H1 (cell line): ENCODE measurements around the gene UTS2R. TPM values are rescaled to one million over a fixed set of nuclear protein-coding genes. Genes with fewer than 3 reads are reported as not detected.

ENCODE experiments used
- CTCF ChIA-PET: fragments of 300-600 bp; sonication (Branson Sonifier 250); formaldehyde crosslinking; loops from one replicate; lab custom pipeline; 2021; ENCODE audit not compliant: partially characterized antibody; lab: Charles Lee
- POLR2A ChIA-PET: fragments of 300-600 bp; sonication (Branson Sonifier 250); formaldehyde crosslinking; loops from one replicate; lab custom pipeline; 2021; ENCODE audit warnings: inconsistent platforms; ENCODE audit not compliant: partially characterized antibody; lab: Charles Lee
- DNase-seq, 2 experiments: peaks; one replicate each; pipeline versions ENCODE4 v3.0.0 to v3.0.0-alpha.2; 2010 to 2022; ENCODE audit warnings: low spot score in 2 of 2, low read depth in 1 of 2, mixed read lengths in 1 of 2
- FAIRE-seq: peaks from 2 replicates; lab custom pipeline; 2011; peaks lifted over from hg19 to GRCh38; lab: Jason Lieb, UNC
- H2AFZ ChIP-seq: 2 replicates; pipeline ENCODE4 v1.8.1; 2012; ENCODE audit warnings: low read length, inconsistent platforms
- H2AK5ac ChIP-seq: 2 replicates; pipeline ENCODE4 v1.6.1; 2013; ENCODE audit warnings: low read depth, low read length
- H2BK120ac ChIP-seq: replicated peaks from 2 replicates; pipeline ENCODE3; 2013; ENCODE audit warnings: low read depth, low read length, inconsistent platforms
- H2BK12ac ChIP-seq: 2 replicates; pipeline ENCODE4 v1.6.1; 2013; ENCODE audit warnings: low read depth, low read length
- H2BK15ac ChIP-seq: 2 replicates; pipeline ENCODE4 v1.6.1; 2013; ENCODE audit warnings: low read length
- H2BK20ac ChIP-seq: 2 replicates; pipeline ENCODE4 v1.6.1; 2013; ENCODE audit warnings: low read length
- H2BK5ac ChIP-seq: 2 replicates; pipeline ENCODE4 v1.6.1; 2013; ENCODE audit warnings: low read depth, low read length
- H3K14ac ChIP-seq: 2 replicates; pipeline ENCODE4 v1.6.1; 2013; ENCODE audit warnings: inconsistent platforms; ENCODE audit not compliant: insufficient read length
- H3K18ac ChIP-seq: 2 replicates; pipeline ENCODE4 v1.6.1; 2013; ENCODE audit warnings: low read length; ENCODE audit errors: extremely low read depth
- H3K23ac ChIP-seq: 2 replicates; pipeline ENCODE4 v1.6.1; 2013; ENCODE audit warnings: inconsistent platforms; ENCODE audit not compliant: insufficient read length
- H3K23me2 ChIP-seq: 2 replicates; pipeline ENCODE4 v1.6.1; 2013; ENCODE audit warnings: low read depth, low read length
- H3K27ac ChIP-seq: 2 replicates; pipeline ENCODE4 v1.6.1; 2011; ENCODE audit warnings: low read depth, low read length, inconsistent platforms
- H3K27me3 ChIP-seq, 4 experiments: replicated peaks in 1 of 4; 1 replicate in 1 of 4; 2 replicates in 3 of 4; pipeline versions ENCODE4 v1.6.1 to v1.8.1; 2011 to 2013; ENCODE audit warnings: low read length in 3 of 4, mild to moderate bottlenecking in 3 of 4, inconsistent platforms in 2 of 4, mixed read lengths in 2 of 4, moderate library complexity in 1 of 4; ENCODE audit not compliant: control insufficient read depth in 3 of 4, insufficient read depth in 3 of 4; ENCODE audit errors: extremely low read depth in 1 of 4
- H3K36me3 ChIP-seq, 4 experiments: 2 replicates each; pipeline versions ENCODE4 v1.6.1 to v1.8.1; 2011 to 2013; ENCODE audit warnings: mild to moderate bottlenecking in 4 of 4, low read length in 3 of 4, moderate library complexity in 2 of 4, control low read depth in 1 of 4, inconsistent platforms in 1 of 4; ENCODE audit not compliant: insufficient read depth in 4 of 4, control insufficient read depth in 2 of 4
- H3K4ac ChIP-seq: replicated peaks from 2 replicates; pipeline ENCODE3; 2013; ENCODE audit warnings: low read length, low read depth, mixed read lengths, inconsistent platforms; ENCODE audit not compliant: insufficient read length
- H3K4me1 ChIP-seq, 4 experiments: replicated peaks in 1 of 4; 1 replicate in 1 of 4; 2 replicates in 3 of 4; pipeline versions ENCODE4 v1.6.1 to v1.8.1; 2011 to 2013; ENCODE audit warnings: low read length in 3 of 4, inconsistent platforms in 2 of 4, mixed read lengths in 1 of 4; ENCODE audit not compliant: insufficient read depth in 4 of 4, control insufficient read depth in 3 of 4
- H3K4me2 ChIP-seq, 2 experiments: 2 replicates each; pipeline versions ENCODE4 v1.6.1 to v1.8.1; 2011 to 2013; ENCODE audit warnings: low read depth in 2 of 2, low read length in 2 of 2, control low read depth in 1 of 2, inconsistent platforms in 1 of 2, mild to moderate bottlenecking in 1 of 2; ENCODE audit not compliant: insufficient read depth in 1 of 2
- H3K4me3 ChIP-seq, 4 experiments: fragments of 200-600, 300-600 bp in 1 of 4; sonication (generic), shearing (Covaris generic), sonication (Bioruptor Twin) in 1 of 4; 2 replicates each; pipeline versions ENCODE4 v1.5.1 to v1.8.1; 2011 to 2016; ENCODE audit warnings: low read length in 4 of 4, low read depth in 3 of 4, control low read depth in 2 of 4, inconsistent platforms in 2 of 4, mild to moderate bottlenecking in 2 of 4, mixed read lengths in 1 of 4, moderate library complexity in 1 of 4; ENCODE audit not compliant: insufficient read depth in 2 of 4; ENCODE audit errors: extremely low read depth in 1 of 4
- H3K56ac ChIP-seq: replicated peaks from 2 replicates; pipeline ENCODE3; 2013; ENCODE audit warnings: low read depth, mild to moderate bottlenecking, mixed read lengths, low read length, inconsistent platforms; ENCODE audit not compliant: insufficient read length
- H3K79me1 ChIP-seq: 2 replicates; pipeline ENCODE4 v1.6.1; 2013; ENCODE audit warnings: low read depth, low read length, control low read depth
- H3K79me2 ChIP-seq, 2 experiments: 2 replicates each; pipeline versions ENCODE4 v1.6.1 to v1.8.1; 2012 to 2013; ENCODE audit warnings: low read length in 2 of 2, mild to moderate bottlenecking in 2 of 2, inconsistent platforms in 1 of 2; ENCODE audit not compliant: insufficient read depth in 2 of 2, control insufficient read depth in 1 of 2
- H3K9ac ChIP-seq, 4 experiments: replicated peaks in 1 of 4; 1 replicate in 1 of 4; 2 replicates in 3 of 4; pipeline versions ENCODE4 v1.6.1 to v1.8.1; 2011 to 2013; ENCODE audit warnings: low read depth in 3 of 4, low read length in 3 of 4, control low read depth in 2 of 4, mild to moderate bottlenecking in 2 of 4, moderate library complexity in 2 of 4, inconsistent platforms in 1 of 4; ENCODE audit errors: extremely low read depth in 1 of 4
- H3K9me3 ChIP-seq, 2 experiments: 2 replicates each; pipeline versions ENCODE4 v1.6.1 to v1.8.1; 2012 to 2013; ENCODE audit warnings: mild to moderate bottlenecking in 2 of 2, moderate library complexity in 2 of 2, control low read depth in 1 of 2, inconsistent platforms in 1 of 2, low read depth in 1 of 2, low read length in 1 of 2, mixed read lengths in 1 of 2; ENCODE audit not compliant: insufficient read depth in 2 of 2
- H4K20me1 ChIP-seq, 2 experiments: replicated peaks in 1 of 2; 2 replicates each; pipeline versions ENCODE3 to v1.8.1; 2011 to 2013; ENCODE audit warnings: inconsistent platforms in 2 of 2, low read length in 2 of 2, mild to moderate bottlenecking in 1 of 2; ENCODE audit not compliant: insufficient read depth in 2 of 2, control insufficient read depth in 1 of 2
- H4K5ac ChIP-seq: 2 replicates; pipeline ENCODE4 v1.6.1; 2013; ENCODE audit warnings: low read length, low read depth, mixed read lengths, inconsistent platforms; ENCODE audit not compliant: insufficient read length
- H4K8ac ChIP-seq: 2 replicates; pipeline ENCODE4 v1.8.0; 2013; ENCODE audit warnings: mild to moderate bottlenecking, moderate library complexity, low read length, inconsistent platforms; ENCODE audit not compliant: insufficient read depth; ENCODE audit errors: extremely low read depth
- H4K91ac ChIP-seq: replicated peaks from 2 replicates; pipeline ENCODE3; 2013; ENCODE audit warnings: low read length, mixed read lengths, inconsistent platforms; ENCODE audit not compliant: insufficient read length
- BACH1 ChIP-seq: IDR thresholded peaks from 2 replicates; pipeline ENCODE4 v1.6.1; 2012; ENCODE audit warnings: low read length, improper control_type of control experiment
- CTBP2 ChIP-seq: IDR thresholded peaks from 2 replicates; pipeline ENCODE4 v1.7.0; 2011; ENCODE audit warnings: borderline replicate concordance, mild to moderate bottlenecking, moderate library complexity, mixed read lengths, low read length; ENCODE audit not compliant: insufficient read depth, insufficient read length
- GTF2F1 ChIP-seq: IDR thresholded peaks from 2 replicates; pipeline ENCODE4 v1.6.1; 2012; ENCODE audit warnings: low read depth, low read length, improper control_type of control experiment, borderline replicate concordance
- HDAC2 ChIP-seq, 2 experiments: fragments of 300-600 bp in 1 of 2; sonication (generic) in 1 of 2; IDR thresholded peaks; 2 replicates each; pipeline ENCODE4 v1.6.1; 2011 to 2012; ENCODE audit warnings: low read depth in 2 of 2, low read length in 2 of 2, mild to moderate bottlenecking in 2 of 2, moderate library complexity in 2 of 2, borderline replicate concordance in 1 of 2, inconsistent platforms in 1 of 2
- KDM5A ChIP-seq: fragments of 200-600 bp; IDR thresholded peaks from 2 replicates; pipeline ENCODE4 v1.7.1; 2012; ENCODE audit warnings: mild to moderate bottlenecking, low read length, inconsistent platforms, mixed read lengths
- POLR2A ChIP-seq, 2 experiments: IDR thresholded peaks; 1 replicate in 1 of 2; 2 replicates in 1 of 2; pipeline ENCODE4 v1.6.1; 2011; ENCODE audit warnings: low read depth in 2 of 2, low read length in 2 of 2, mild to moderate bottlenecking in 2 of 2; ENCODE audit errors: control extremely low read depth in 1 of 2
- SIX5 ChIP-seq: IDR thresholded peaks from 2 replicates; pipeline ENCODE4 v1.6.1; 2011; ENCODE audit warnings: mild to moderate bottlenecking, low read depth, low read length
- SP1 ChIP-seq: IDR thresholded peaks from 2 replicates; pipeline ENCODE4 v1.6.1; 2011; ENCODE audit warnings: low read depth, low read length
- TCF12 ChIP-seq: IDR thresholded peaks from 2 replicates; pipeline ENCODE4 v1.6.1; 2011; ENCODE audit warnings: low read depth, mild to moderate bottlenecking, low read length
- WGBS, 2 experiments: shearing (Covaris generic) in 1 of 2; methylation state at CpG; one replicate each; pipeline versions ENCODE4 v1.1.6 to v1.1.7; 2013 to 2015; ENCODE audit warnings: low lambda C conversion rate in 2 of 2, mixed read lengths in 2 of 2, inconsistent platforms in 1 of 2, low coverage in 1 of 2, missing lambda C conversion rate in 1 of 2; ENCODE audit not compliant: insufficient replicate concordance in 2 of 2, insufficient coverage in 1 of 2, insufficient read length in 1 of 2; ENCODE audit errors: extremely low coverage in 1 of 2, missing lambda C conversion rate in 1 of 2; 5-methylcytosine and 5-hydroxymethylcytosine counted together
- polyA plus RNA-seq, 7 experiments: library from polyadenylated mRNA; depleted of rRNA in 3 of 7; stranded (reverse) in 5 of 7; unstranded in 2 of 7; fragments of >200 nt in 5 of 7; fragments of 200-250 nt in 2 of 7; gene quantifications; 1 replicate in 5 of 7; 2 replicates in 1 of 7; 4 replicates in 1 of 7; pipeline versions ENCODE4 v1.2.1 to v1.2.3, GENCODE V29; 2011 to 2013; ENCODE audit warnings: missing spikeins in 2 of 7, mixed read lengths in 2 of 7
- total RNA-seq: library from RNA; stranded (reverse); fragmentation: NEBNext Ultra II Directional; extraction: Animal tissue kit (Norgen Biotek cat#: 25700); gene quantifications from 2 replicates; pipeline ENCODE4 v1.2.1, GENCODE V29; 2021
- TF ChIP-seq, protein P1 (sequence below): IDR thresholded peaks from 2 replicates; pipeline ENCODE4 v1.6.1; 2012; ENCODE audit warnings: low read length, inconsistent platforms

Gene UTS2R
- total and polyA plus RNA-seq, 2 of the 8 experiments (the other 6 are each of a cell fraction or from before 2014, with no cell fraction given): 0.27 TPM; not detected in 1

GRCh38 chr17:82324566-82325285, 46.8 kb upstream of the UTS2R start:
- no peak overlapping the region for H3K9ac ChIP-seq
- no peak overlapping the region for H4K91ac ChIP-seq
- no peak overlapping the region for H3K4me2 ChIP-seq
- no peak overlapping the region; the same call in 1 of the 2 replicates for H3K18ac ChIP-seq
- H2BK20ac ChIP-seq: no peak overlapping the region
- H3K56ac ChIP-seq: no peak overlapping the region
- no peak overlapping the region for H2BK120ac ChIP-seq
- H2AK5ac ChIP-seq: no peak overlapping the region
- H4K20me1 ChIP-seq: peaks cover 0 to 4% of the 10 kb centered on the region in 2 experiments
- no peak overlapping the region for H2BK12ac ChIP-seq
- FAIRE-seq (no peak), DNase-seq (no peak)
- H3K23ac ChIP-seq: no peak overlapping the region
- peaks cover 0 to 19% (median 15%) of the 10 kb centered on the region in 4 experiments; a peak in 6 of 7 replicates for H3K4me1 ChIP-seq
- H3K36me3 ChIP-seq: no peaks in the 10 kb centered on the region
- H3K9me3 ChIP-seq: no peaks in the 10 kb centered on the region
- no peak overlapping the region for H3K14ac ChIP-seq
- no peaks in the 10 kb centered on the region; the same call in 1 of the 2 replicates for H3K23me2 ChIP-seq
- H2AFZ ChIP-seq: no peak overlapping the region
- H3K79me1 ChIP-seq: no peaks in the 10 kb centered on the region
- H2BK15ac ChIP-seq: no peak overlapping the region
- no peak overlapping the region for H3K27ac ChIP-seq
- no peak overlapping the region for H3K4me3 ChIP-seq
- peaks cover 0 to 2% (median 0%) of the 10 kb centered on the region in 4 experiments; a peak in 3 of 7 replicates for H3K27me3 ChIP-seq
- WGBS, 2 experiments: 73% methylated on average over 23 of the region's 25 CpGs; no CpG with 5 or more reads in 1 of the 2 experiments
- no peak overlapping the region for H3K4ac ChIP-seq
- H4K8ac ChIP-seq: no peak overlapping the region; the same call in 1 of the 2 replicates
- ChIA-PET CTCF (interaction anchor here (0.7 to 2.1 kb wide), 3 partner anchors 21 to 89 kb away, joined by 3 to 8 read pairs (median 3); no protein-coding TSS in a partner anchor), POLR2A (interaction anchor here (0.6 to 1.3 kb wide), 3 partner anchors 19 to 51 kb away, joined by 3 to 4 read pairs (median 4); partner anchors contain the start of gene CSNK1D)
- H2BK5ac ChIP-seq: no peak overlapping the region
- H3K79me2 ChIP-seq: no peaks in the 10 kb centered on the region
- no peak overlapping the region for H4K5ac ChIP-seq
- TF ChIP-seq HDAC2 (IDR thresholded peaks at IDR 0.05; ENCODE audit: borderline replicate concordance in 1 of 2, low read depth in 2 of 2, low read length in 2 of 2) (no peak), TCF12 (no peak), POLR2A (IDR thresholded peaks at IDR 0.05; ENCODE audit: control extremely low read depth in 1 of 2, low read depth in 2 of 2, low read length in 2 of 2) (no peak), SP1 (no peak), KDM5A (no peak), CTBP2 (no peak), SIX5 (no peak), BACH1 (no peak), GTF2F1 (no peak)
- TF ChIP-seq, protein P1, sequence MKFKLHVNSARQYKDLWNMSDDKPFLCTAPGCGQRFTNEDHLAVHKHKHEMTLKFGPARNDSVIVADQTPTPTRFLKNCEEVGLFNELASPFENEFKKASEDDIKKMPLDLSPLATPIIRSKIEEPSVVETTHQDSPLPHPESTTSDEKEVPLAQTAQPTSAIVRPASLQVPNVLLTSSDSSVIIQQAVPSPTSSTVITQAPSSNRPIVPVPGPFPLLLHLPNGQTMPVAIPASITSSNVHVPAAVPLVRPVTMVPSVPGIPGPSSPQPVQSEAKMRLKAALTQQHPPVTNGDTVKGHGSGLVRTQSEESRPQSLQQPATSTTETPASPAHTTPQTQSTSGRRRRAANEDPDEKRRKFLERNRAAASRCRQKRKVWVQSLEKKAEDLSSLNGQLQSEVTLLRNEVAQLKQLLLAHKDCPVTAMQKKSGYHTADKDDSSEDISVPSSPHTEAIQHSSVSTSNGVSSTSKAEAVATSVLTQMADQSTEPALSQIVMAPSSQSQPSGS: no peak
